ENCODE data around the gene TPD52L1.

DNA sequence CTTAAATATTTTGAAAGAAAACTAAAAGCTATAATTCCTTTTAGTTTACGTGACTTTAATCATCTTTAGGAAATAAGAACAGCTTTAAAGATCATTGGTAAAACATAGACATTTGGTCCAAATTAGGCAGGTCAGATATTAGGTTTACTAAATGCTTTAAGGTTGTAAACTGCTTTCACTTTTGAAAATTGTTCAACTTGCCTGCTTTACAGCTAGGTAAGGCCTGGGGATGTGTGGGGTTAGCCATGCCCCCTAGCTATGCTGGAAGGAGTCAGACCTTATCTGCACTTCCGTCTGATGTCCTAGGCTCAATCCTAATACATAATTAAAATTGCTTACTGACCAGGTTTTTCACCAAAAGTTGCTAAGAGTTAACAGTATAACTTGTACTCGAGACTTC is 30.5 kb upstream of the TPD52L1 start:
- TF ChIP-seq PITX1 (CRISPR knock-in tag; IDR thresholded peaks at IDR 0.05), result no peak
- TF ChIP-seq TRIM24 (CRISPR knock-in tag; IDR thresholded peaks at IDR 0.05), result no peak
- no peak for TF ChIP-seq BRF2 (CRISPR knock-in tag; IDR thresholded peaks at IDR 0.05)
